Amygdala (tissue), 56 donors: ENCODE data around the gene CASTOR1.
"Not testable (repeated sequence)": the region's sequence is repeated elsewhere in the genome, so short reads cannot be mapped to it uniquely, and the experiment has no call there.

Experiments used
- DNase-seq, 56 donors: peaks; one replicate each; lab custom pipeline; 2025; lab: John Stamatoyannopoulos, UW

CASTOR1 gene

DNA sequence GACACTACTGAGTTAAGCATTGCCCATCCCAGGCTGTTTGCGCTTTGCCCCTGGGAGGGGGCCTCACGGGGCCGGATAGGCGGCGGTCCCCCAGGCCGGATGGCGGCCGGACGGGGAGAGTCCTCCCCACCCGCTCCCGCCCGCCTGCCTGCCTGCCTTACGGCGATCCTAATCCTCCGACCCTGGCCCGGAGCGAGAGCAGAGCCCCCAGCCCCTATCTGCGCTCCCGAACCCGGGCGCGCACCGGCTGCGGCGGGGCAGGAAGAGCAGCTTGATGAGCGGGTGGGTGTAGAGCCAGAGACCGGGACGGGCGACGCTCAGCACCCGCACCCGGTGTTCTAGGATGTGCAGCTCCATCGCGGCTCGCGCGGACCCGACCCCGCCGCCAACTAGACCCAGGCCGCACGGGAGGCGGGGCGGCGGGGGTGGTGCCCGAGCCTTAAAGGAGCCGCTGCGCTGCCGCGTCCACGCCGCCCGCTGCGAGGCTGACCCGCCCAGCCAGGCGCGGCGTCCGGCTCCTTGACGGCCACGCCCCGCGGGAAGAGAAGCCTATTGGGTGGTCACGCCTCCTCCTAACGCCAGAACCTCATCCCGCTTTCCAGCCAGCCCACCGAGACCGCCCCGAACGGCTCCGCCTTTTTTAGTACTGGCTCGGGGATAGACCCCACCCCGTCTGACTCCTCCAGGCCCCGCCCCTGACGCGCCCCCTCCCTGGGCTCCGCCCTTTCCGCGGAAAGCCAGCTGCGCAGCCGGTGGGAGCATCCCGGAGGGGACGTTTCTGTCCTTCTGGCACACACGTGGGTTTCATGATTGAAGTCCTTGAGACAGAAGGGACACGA, at the start of gene CASTOR1:
CASTOR1 (minus strand) TSS at position 365 of the 839 bp plus-strand sequence; CDS start at position 357, 8 bp downstream.
- peak; percentile 39 to 99 (median 95) for DNase-seq

DNA sequence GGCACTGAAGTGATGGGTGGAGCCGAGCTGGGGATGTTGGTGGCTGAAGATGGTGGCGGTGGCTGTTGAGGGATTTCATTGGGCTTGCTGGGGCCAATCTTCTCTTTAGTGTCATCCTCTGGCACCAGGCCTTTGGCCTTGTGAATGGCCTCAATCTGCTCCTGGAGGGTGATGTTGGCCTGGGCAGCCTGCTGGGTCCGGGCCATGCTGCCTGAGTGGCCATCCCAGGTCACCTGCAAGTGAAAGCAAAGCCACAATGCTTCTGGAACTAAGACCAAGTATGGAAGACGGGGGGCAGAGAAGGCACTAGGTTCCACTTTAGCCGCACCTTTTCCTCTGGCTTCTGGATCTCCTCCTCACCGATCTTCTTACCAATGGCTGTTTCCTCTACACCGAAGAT, 49.5 kb upstream of the CASTOR1 start:
- no peak for DNase-seq

DNA sequence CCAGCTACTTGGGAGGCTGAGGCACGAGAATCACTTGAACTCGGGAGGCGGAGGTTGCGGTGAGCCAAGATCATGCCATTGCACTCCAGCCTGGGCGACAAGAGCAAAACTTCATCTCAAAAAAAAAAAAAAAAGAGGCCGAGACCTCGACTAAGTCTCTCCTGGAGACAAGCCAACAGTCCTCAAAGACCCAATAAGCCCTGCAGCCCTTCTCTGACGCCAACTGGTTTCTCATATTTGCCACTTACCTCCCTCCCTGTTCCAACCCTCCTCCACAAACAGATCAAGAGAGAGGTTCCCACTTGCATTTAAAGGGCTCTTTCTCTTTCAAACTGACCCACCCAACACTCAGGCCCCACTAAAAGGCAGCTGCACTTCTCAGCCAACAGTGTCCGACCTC, 49.0 kb upstream of the CASTOR1 start:
- not testable (repeated sequence) for DNase-seq

DNA sequence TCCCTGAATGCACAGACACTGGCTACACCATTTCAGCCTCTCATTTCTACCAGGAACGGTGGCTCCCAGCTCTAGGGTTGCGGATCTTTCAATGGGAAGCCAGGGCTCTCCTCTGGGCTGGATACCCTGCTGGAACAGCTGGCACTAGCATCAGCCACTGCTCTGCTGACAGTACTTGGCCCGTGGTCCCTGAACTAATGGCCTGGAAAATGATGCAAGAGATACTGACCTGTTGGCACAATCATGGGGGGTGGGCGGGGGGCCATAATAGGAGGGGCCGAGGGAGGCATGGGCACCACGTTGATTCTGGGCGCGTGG, 48.1 kb upstream of the CASTOR1 start:
- DNase-seq, result no peak

DNA sequence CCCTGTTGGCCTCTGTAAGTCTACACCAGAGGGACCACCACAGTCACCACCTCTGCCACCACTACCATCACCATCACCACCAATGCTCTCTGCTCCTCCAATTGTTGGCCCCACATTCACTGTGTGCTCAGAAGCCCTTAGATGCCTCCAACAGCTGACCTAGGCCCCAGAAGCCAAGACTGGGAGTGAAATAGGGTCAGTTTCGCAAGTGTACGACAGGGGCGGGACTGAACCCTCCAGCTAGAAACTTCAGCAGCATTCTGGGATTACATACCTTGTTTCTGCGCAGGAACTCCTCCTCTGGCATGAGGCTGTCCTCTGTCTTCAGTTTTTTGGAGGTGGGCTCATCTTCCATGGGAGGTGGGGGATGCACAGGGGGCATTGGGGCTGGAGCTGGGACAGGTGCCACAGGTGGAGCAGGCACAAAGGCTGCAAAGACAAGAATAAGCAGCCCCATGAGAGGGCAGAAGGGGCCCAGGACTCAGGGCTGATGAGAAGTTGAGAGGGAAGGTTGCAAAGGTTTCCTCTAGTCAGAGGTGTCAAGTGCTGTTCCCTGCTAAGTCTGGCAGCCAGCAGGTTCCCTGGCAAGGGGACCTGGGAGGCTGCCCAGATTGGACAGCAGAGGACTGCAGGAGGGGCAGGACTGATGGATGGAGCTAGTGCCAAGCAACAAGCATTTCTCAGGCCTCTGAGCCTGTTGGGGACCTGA, 47.6 kb upstream of the CASTOR1 start:
- DNase-seq, result peak in 27 of 56 donors; percentile 3 to 69 (median 25)

DNA sequence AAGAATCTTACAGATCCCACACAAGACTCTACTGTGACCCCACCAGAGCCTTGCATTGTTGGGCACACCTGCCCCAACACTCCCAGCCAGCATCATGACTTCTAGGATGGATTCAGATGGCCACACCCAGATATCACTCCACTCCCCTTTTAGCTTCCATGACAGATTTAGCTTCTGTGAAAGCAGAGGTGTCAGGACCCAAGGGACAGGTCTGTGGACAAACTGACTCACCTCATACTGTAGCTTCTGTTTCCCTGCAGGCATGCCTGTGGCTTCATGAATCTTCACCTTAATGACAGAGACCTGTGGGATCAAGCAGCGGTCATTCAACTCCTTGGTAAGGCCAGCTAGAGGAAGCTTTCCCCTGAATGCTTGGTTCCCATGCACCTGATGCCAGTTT, 45.9 kb upstream of the CASTOR1 start:
- no peak for DNase-seq

DNA sequence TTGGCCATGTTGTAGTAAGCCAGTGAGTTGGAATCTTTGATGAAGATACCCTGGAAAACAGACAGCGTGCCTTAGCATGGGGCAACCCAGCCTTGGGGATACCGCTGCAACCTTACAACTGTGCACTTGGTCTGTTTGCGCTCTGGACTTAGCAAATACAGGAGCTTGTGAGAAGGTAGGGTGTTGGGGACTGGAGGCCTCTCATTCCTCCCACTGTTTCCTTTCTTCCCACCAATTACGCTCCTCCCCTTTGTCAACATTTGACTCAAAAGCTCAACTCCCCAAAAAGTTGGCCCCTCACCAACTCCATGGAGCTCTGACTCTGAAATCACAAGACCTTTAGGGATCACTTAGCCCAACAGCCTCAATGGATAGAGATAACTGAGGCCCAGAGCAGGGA, 45.3 kb upstream of the CASTOR1 start:
- no peak for DNase-seq

DNA sequence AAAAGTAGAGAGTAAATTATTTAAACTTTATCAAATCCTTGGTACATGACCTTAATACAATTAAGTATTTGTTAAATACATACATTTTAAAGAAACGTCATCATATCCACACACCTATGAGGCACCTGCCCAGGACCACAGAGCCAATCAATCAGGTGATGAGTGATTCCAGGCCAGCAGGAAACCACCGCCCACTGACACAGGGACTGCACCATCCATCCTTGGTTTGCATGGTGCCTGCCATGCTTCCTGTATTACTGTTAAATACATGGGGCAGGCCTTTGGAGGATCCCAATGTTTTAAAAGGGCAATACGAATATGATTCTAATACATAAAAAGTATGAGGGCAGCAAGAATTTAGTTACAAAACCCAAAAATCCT, 44.4 kb upstream of the CASTOR1 start:
- DNase-seq, result no peak

DNA sequence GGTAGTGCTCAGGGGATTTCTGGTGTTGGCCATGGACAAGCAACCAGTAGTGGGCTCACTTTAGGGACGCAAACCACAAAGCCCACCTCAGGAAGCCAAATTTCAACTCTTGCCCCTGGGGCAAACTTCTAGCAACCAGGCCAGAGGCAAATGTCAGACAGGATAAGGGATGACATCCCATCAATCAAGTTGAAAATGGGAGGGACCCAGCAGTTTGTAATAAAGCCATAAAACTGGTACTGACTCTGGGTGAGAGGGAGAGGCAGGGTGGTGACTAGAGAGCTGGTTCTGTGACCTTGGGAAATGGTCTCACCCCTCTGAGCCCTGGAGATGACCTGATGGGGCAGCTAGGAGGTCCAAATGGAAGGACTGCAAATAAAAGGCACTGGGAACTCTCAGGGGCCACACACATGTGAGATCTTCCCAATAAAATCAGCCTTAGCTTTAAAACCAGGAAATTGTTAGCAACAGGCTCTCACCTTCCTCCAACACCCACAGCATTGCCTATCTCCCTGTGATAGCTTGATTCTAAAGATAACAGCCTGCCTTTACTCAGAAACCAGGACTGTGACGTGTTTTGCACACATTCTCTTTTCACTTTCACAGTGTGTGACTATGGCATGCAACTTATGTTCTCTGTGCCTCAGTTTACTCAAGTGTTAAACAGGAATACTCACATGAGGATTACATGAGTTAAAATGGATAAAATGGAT, 43.8 kb upstream of the CASTOR1 start:
- peak in 1 of 56 donors; percentile 29 for DNase-seq

DNA sequence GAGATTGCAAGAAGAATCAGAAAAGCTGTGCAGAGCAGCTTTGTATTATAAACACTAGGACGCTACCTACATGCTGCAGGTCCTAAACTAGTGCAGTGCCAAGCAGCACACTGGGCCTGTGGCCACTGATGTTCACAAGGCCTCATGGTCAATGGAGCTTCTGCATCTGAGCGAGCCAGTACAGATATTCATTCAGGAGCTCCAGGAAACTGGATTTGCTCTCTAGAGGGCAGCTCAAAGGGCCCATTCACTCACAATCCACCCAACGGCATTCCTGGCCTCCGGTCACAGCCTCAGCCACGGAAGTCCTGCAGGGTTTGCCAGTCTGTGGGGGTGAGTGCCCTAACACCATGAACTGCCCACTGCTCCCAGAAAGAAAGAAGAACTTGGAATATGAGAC, 43.2 kb upstream of the CASTOR1 start:
- DNase-seq, result peak in 37 of 56 donors; percentile 3 to 71 (median 28)

DNA sequence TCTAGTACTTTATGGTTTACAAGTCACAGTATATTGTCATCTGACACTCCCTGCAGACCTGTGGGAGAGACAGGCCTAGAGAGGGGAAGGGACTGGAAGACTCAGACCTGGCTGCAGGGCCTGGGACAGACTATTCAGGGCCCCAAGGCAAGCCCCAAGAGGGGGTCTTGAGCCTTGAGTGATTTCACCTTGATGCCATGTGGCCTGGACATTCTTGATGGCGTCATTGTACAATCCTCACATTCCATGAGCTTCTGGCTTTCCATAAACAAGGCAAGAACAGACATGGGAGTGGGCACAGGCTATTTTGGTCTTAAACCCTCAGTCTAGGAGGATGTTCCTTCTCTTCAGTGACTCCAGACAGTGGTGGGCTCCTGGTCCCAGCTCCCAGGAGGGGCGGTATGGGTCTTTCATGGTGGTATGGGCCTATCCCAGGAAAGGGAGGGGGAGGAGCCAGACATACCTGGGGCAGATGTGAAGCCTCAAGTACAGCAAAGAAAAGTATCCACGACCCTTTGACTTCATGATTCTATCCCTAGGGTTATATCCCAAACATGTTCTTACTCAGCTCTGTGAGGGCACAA, 39.3 kb upstream of the CASTOR1 start:
- DNase-seq, result no peak

DNA sequence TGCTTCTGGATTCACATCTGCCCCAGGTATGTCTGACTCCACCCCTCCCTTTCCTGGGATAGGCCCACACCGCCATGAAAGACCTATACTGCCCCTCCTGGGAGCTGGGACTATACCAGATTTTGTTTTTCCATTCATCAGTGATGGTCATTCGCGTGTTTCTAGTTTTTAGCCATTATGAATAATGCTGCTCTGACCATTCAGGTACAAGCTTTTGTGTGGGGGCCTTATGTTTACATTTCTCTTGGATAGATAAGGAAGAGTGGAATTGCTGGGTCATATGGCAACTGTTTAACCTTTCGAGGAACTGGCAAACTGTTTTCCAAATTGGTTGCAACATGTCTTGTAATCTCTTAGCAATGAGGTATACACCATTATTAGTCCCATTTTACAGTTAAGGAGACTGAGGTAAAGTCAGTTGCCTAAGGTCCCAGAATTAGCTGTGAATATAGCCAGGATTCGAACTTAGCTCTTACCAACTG, 38.6 kb upstream of the CASTOR1 start:
- DNase-seq, result no peak

DNA sequence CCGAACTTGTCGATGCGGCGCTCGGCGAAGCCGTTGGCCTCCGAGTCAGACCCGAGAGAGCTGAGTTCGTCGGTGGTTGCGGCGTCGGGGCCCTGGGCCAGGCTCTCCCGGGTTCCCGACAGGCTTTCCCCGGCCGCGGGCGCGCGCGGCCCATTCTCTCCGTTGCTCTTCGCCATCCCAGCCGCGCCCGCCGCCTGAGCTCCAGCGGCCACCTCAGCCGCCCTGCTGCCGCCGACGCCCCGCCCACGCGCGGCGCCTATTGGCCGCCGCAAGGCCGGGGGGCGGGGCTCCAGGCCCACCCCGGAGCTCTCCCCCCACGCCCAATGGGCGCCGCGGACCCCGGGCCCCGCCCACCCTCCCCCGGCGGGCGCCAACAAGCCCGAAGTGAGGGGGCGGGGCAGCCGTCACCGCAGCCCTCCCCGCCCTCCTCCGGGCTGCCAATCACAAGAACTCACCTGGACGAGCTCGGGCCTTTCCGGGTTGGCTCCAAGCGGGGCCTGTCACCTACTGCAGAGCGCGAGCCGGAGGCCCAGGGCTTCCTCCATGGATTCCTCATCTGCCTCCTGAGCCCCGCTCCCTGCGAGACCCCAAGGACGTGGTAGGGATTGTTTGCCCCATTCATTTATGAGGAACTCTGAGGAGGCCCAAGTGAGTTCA, 37.5 kb upstream of the CASTOR1 start, which contains the start of gene TBC1D10A:
TBC1D10A (minus strand) TSS at position 236 of the 657 bp plus-strand sequence; CDS start at position 176, 60 bp downstream.
- DNase-seq, result peak in 54 of 56 donors; percentile 21 to 92 (median 70)

DNA sequence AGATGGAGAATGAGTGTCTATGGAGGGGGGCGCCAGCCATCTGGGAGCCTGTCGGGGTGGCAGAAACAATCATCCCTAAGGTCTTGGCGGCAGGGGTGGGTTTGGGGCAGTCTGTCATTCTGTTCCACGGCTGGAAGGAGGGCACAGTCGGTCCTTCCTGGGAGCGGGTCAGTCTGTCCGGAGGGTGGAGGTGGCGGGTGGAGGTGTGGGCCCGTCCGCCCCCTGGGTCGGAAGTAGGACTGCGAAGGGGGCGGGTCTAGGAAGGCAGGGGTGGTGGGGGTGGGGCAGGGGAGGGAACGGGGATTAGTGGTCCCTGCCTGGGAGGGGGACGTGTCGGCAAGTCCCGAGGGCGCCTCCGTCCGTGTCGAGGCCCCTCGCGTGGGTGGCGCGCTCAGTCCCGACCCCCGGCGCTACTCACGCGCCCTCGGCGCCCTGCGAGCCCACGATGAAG, 37.0 kb upstream of the CASTOR1 start:
- DNase-seq, result peak in 2 of 56 donors; percentile 16 to 26

DNA sequence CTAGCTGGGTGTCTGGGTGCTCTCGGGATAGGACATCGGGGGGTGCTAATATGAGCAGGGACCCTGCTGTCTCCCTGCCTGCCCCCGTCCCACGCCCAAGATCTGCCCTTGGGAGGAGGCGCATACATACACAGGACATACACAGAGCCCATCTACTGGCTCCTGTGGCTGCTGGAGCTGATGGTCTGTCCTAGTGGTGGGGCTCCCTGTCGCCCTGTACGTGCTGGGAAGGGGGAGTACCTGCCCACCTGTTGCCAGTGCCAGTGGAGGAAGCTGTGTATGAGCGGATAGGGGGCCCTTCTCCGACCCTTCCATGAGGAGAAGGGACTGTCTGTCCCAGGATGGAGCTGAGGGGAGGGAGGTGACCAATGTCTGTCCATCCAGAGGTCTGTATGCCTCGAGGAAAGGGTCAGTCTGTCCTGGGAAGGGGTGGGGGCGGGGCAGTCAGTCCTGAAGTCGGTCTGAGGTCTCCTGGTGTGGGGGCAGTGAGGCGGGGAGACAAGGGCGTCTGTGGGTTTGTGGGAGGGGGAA, 36.5 kb upstream of the CASTOR1 start:
- DNase-seq, result no peak

DNA sequence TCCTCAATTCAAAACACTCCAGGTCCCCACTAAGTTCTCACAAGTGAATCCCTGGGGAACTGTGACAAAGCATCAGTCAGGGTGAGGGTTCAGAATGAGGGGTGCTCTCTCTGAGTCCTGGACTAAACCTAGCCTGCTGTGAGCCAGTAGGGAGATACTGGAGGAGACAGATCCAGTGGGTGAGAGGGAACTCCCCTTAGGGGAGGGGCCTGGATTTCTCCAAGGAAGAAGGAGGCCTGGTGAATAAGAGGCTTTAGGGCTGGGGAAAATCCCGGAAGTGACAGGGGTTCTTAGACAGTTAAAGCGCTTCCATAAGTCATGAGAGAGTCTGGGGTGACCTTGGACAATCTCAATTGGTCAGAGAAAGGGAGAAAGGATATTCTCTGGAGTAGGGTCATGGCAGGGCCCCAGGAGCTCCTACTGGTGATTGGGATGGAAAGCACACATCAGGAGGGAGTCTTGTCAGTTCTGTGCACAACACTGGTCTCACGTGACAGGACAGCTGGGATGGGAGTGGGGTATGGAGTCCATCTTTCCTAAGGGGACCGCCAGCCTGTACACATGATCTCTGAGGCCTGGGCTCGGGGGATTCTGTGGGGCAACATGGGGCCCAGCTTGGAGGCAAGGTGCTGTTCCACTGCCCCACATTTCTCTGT, 35.9 kb upstream of the CASTOR1 start:
- peak in 1 of 56 donors; percentile 10 for DNase-seq

DNA sequence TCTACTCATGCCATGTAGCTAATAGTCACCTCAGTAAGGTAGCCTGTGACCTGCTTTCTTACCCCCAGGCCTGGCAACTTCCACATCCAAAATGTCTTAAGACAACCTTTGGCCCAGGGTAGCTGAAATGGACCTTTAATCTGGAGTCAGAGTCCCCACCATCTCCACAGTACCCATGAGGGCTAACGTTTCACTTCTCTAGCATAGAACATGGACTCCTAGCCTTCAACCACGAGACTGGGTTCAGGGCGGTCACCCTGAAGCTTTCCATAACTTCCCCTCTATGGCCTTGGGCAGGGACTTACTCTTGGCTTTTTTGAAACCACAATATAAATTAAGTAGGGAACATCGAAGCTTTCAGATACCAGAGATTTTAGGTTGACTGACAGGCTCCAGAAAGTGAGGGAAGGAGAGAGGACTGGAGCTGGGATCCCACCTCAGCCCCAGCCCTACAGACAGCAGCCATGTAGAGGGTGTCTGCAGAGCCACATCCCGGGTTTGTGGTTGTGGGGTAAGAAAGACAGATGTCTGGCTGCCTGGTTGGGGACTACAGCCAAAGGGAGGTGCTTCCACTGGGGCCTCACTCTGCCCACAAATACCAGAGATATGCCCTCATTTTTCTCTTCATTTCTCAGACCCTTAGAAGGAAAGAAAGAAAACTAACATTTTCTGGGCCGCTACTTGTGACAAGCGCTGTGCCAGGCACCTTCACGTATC, 34.9 kb upstream of the CASTOR1 start:
- DNase-seq, result no peak

DNA sequence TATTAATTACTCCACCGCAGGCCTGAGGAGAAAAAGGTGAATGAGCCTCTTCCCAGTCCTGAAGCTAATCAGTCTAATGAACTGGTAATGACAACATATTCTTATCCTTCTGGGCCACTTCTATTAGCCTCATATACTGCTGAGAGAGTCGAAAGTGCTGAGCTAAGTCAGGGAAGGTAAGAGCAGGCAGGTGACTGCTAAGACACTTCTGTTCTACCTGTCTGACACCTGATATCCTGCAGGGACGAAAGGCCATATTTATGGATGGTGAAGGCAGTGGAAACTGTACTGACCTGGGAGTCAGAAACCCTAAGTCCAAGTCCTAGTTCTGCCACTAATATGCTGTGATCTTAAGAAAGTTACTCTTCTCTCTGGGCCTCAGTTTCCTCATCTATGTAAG, 33.9 kb upstream of the CASTOR1 start:
- DNase-seq, result no peak

DNA sequence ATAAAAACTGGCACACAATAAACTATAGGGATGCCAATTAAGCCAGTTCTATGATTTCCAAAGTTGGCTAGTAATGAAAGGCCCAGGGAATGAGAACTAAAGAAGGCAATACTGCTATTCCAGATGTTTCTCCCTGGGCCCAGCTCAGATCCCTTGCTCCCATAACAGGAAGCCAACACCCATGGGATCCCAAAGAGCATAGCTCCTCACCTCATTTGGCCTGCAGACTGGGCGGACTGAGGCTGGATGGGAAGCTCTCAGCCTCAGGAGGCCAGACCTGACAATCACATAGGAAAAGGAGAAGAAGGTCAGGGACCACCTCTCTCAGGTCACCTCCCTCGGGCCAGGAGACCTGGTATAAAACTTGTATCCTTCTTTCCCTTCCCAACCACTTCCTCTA, 32.2 kb upstream of the CASTOR1 start:
- no peak for DNase-seq
